Measurements from ENCODE around the gene ZNF800. TPM values are rescaled to one million over a fixed set of nuclear protein-coding genes. Genes with fewer than 3 reads are reported as not detected.
A peak's percentile ranks its signal among the peaks of the same experiment; 100 is the strongest.
"Not testable (repeated sequence)": the region's sequence is repeated elsewhere in the genome, so short reads cannot be mapped to it uniquely, and the experiment has no call there.

ZNF800 gene
- polyA plus RNA-seq, 1 of the 3 experiments (the other 2 are of a cell fraction), result 9.2 TPM

- TF ChIP-seq EP300 (IDR thresholded peaks at IDR 0.05; ENCODE audit: borderline replicate concordance in 1 of 2, low read depth in 1 of 2, low read length in 1 of 2) (no peak), MEF2A (IDR thresholded peaks at IDR 0.05; ENCODE audit: borderline replicate concordance, low read depth) (no peak), SMC3 (IDR thresholded peaks at IDR 0.05; ENCODE audit: low read depth, low read length) (no peak), FOXM1 (IDR thresholded peaks at IDR 0.05; ENCODE audit: low read depth) (no peak)
Observed at GRCh38 chr7:127396184-127396583, 3.7 kb upstream of the ZNF800 start (continued).

- H3K36me3 ChIP-seq (replicated peaks in 1 of 2; ENCODE audit: control insufficient read depth in 1 of 2, insufficient read depth in 2 of 2, low read length in 1 of 2); DNase-seq; POLR2A ChIA-PET; H3K9me3 ChIP-seq; H3K9me2 ChIP-seq; H3K27me3 ChIP-seq (ENCODE audit: insufficient read depth); H3K4me3 ChIP-seq (ENCODE audit: low read depth in 2 of 2, low read length in 1 of 2); H3K4me2 ChIP-seq; H4K20me1 ChIP-seq (ENCODE audit: insufficient read depth); H3K27ac ChIP-seq (ENCODE audit: low read depth in 2 of 2, low read length in 1 of 2); H3K9ac ChIP-seq; H2AFZ ChIP-seq (ENCODE audit: low read depth); CTCF ChIA-PET: not testable (repeated sequence)
- peaks cover 13% of the 10 kb centered on the region for H3F3A ChIP-seq (replicated peaks; ENCODE audit: insufficient read depth)
- 31% methylated on average over 1 of the region's 1 CpG for WGBS (ENCODE audit: low lambda C conversion rate)
- H3K79me2 ChIP-seq (ENCODE audit: insufficient read depth), result peaks cover 23% of the 10 kb centered on the region
- H3K4me1 ChIP-seq (ENCODE audit: control insufficient read depth in 1 of 2, insufficient read depth in 2 of 2, low read depth in 1 of 2, low read length in 1 of 2), result peaks cover 20 to 22% of the 10 kb centered on the region in 2 experiments; a peak in 3 of 4 replicates
Observed at GRCh38 chr7:127395104-127395503, 2.6 kb upstream of the ZNF800 start.

- H3K9me2 ChIP-seq, result no peaks in the 10 kb centered on the region
- peak; percentile 52 for DNase-seq
- peak overlapping the region; percentile 97 to 98 for H3K4me3 ChIP-seq (ENCODE audit: low read depth in 2 of 2, low read length in 1 of 2)
- peaks cover 7% of the 10 kb centered on the region; the same call in 1 of the 2 replicates for H4K20me1 ChIP-seq (ENCODE audit: insufficient read depth)
- peaks cover 13% of the 10 kb centered on the region for H3F3A ChIP-seq (replicated peaks; ENCODE audit: insufficient read depth)
- TF ChIP-seq MAX (IDR thresholded peaks at IDR 0.05; ENCODE audit: low read depth) (no peak), ELF1 (IDR thresholded peaks at IDR 0.05) (no peak), REST (IDR thresholded peaks at IDR 0.05; ENCODE audit: low read depth, low read length) (0 out of 2 replicates have a peak, but pooled peaks have one; percentile 38), TEAD4 (IDR thresholded peaks at IDR 0.05; ENCODE audit: borderline replicate concordance, insufficient read depth) (no peak), IRF3 (IDR thresholded peaks at IDR 0.05; ENCODE audit: low read depth, low read length) (no peak)
- TF ChIP-seq, protein P1, sequence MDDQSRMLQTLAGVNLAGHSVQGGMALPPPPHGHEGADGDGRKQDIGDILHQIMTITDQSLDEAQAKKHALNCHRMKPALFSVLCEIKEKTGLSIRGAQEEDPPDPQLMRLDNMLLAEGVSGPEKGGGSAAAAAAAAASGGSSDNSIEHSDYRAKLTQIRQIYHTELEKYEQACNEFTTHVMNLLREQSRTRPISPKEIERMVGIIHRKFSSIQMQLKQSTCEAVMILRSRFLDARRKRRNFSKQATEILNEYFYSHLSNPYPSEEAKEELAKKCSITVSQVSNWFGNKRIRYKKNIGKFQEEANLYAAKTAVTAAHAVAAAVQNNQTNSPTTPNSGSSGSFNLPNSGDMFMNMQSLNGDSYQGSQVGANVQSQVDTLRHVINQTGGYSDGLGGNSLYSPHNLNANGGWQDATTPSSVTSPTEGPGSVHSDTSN (IDR thresholded peaks at IDR 0.05), result peak; percentile 1; the same call in 1 of the 2 replicates
- no peaks in the 10 kb centered on the region for H3K9me3 ChIP-seq
- peaks cover 28 to 29% of the 10 kb centered on the region in 2 experiments; a peak in 3 of 4 replicates for H3K4me1 ChIP-seq (ENCODE audit: control insufficient read depth in 1 of 2, insufficient read depth in 2 of 2, low read depth in 1 of 2, low read length in 1 of 2)
- ChIA-PET POLR2A (no interaction called here), CTCF (interaction anchor here (0.6 to 2.3 kb wide), 7 partner anchors 10 to 140 kb away, joined by 3 to 17 read pairs (median 3); no protein-coding TSS in a partner anchor)
- H3K79me2 ChIP-seq (ENCODE audit: insufficient read depth), result peaks cover 39% of the 10 kb centered on the region
- peak overlapping the region; percentile 90 for H3K4me2 ChIP-seq
- peak overlapping the region; percentile 86 to 90 for H3K27ac ChIP-seq (ENCODE audit: low read depth in 2 of 2, low read length in 1 of 2)
- H3K9ac ChIP-seq, result peak overlapping the region; percentile 86; the same call in 1 of the 2 replicates
- no peaks in the 10 kb centered on the region for H3K27me3 ChIP-seq (ENCODE audit: insufficient read depth)
- H3K36me3 ChIP-seq (replicated peaks in 1 of 2; ENCODE audit: control insufficient read depth in 1 of 2, insufficient read depth in 2 of 2, low read length in 1 of 2), result peaks cover 22 to 25% of the 10 kb centered on the region in 2 experiments
- peak overlapping the region; percentile 95 for H2AFZ ChIP-seq (ENCODE audit: low read depth)
- 18% methylated on average over 28 of the region's 28 CpGs for WGBS (ENCODE audit: low lambda C conversion rate)
Observed at GRCh38 chr7:127393368-127394058, 1.0 kb upstream of the ZNF800 start.
